Nucleus accumbens (tissue), 56 donors: ENCODE measurements around the gene PPP1R14D.
"Not testable (repeated sequence)": the region's sequence is repeated elsewhere in the genome, so short reads cannot be mapped to it uniquely, and the experiment has no call there.

Source experiments
- DNase-seq, 56 donors: peaks; one replicate each; lab custom pipeline; 2025; lab: John Stamatoyannopoulos, UW

Gene PPP1R14D

GRCh38 chr15:40828447-40829036 is at the start of gene PPP1R14D:
Gene PPP1R14D (minus strand): TSS chr15:40828708. CDS start chr15:40828641, 67 bp downstream.
- DNase-seq: no peak

GRCh38 chr15:40877694-40878093 is 49.2 kb upstream of the PPP1R14D start:
- DNase-seq: no peak

- no peak for DNase-seq
Observed at GRCh38 chr15:40875991-40876730, 47.7 kb upstream of the PPP1R14D start.

- DNase-seq: peak in 27 of 56 donors; percentile 3 to 68 (median 23)
Observed at GRCh38 chr15:40873694-40874561, 45.4 kb upstream of the PPP1R14D start, which contains the start of gene RHOV. Gene RHOV (minus strand): TSS chr15:40874234. CDS start chr15:40874139, 95 bp downstream.

GRCh38 chr15:40872791-40873693 is 44.5 kb upstream of the PPP1R14D start:
- no peak for DNase-seq

- no peak for DNase-seq
Observed at GRCh38 chr15:40871749-40872617, 43.5 kb upstream of the PPP1R14D start.

GRCh38 chr15:40870716-40871115 is 42.2 kb upstream of the PPP1R14D start:
- DNase-seq: no peak

GRCh38 chr15:40869686-40870085 is 41.2 kb upstream of the PPP1R14D start:
- DNase-seq: no peak

GRCh38 chr15:40867199-40867598 is 38.7 kb upstream of the PPP1R14D start:
- DNase-seq: no peak

GRCh38 chr15:40863660-40864270 is 35.3 kb upstream of the PPP1R14D start:
- DNase-seq: no peak

- not testable (repeated sequence) for DNase-seq
Observed at GRCh38 chr15:40861147-40861546, 32.6 kb upstream of the PPP1R14D start.

- DNase-seq: peak in 38 of 56 donors; percentile 4 to 70 (median 26)
Observed at GRCh38 chr15:40859206-40859851, 30.8 kb upstream of the PPP1R14D start.

GRCh38 chr15:40858706-40859105 is 30.2 kb upstream of the PPP1R14D start:
- DNase-seq: no peak

- peak in 45 of 56 donors; percentile 6 to 77 (median 42) for DNase-seq
Observed at GRCh38 chr15:40857601-40858341, 29.3 kb upstream of the PPP1R14D start.

- DNase-seq: no peak
Observed at GRCh38 chr15:40856746-40857145, 28.2 kb upstream of the PPP1R14D start.

- DNase-seq: no peak
Observed at GRCh38 chr15:40855706-40856234, 27.3 kb upstream of the PPP1R14D start.

GRCh38 chr15:40854161-40854560 is 25.7 kb upstream of the PPP1R14D start:
- no peak for DNase-seq
